H9 (cell line): ENCODE results near the gene GPC3. TPM values are rescaled to one million over a fixed set of nuclear protein-coding genes. Genes with fewer than 3 reads are reported as not detected.

Experiments used
- DNase-seq: peaks from one replicate; pipeline ENCODE4 v3.0.0-alpha.2; 2017
- H2AFZ ChIP-seq: one replicate; pipeline ENCODE4 v1.6.1; 2013; ENCODE audit warnings: mild to moderate bottlenecking, low read length, control low read depth, moderate library complexity
- H2AK5ac ChIP-seq: 2 replicates; pipeline ENCODE4 v1.6.1; 2013; ENCODE audit warnings: low read length, control low read depth, mixed read lengths; ENCODE audit not compliant: insufficient read length
- H2BK120ac ChIP-seq: one replicate; pipeline ENCODE4 v1.6.1; 2013; ENCODE audit warnings: low read depth, mild to moderate bottlenecking, low read length, control low read depth, inconsistent platforms; ENCODE audit not compliant: poor library complexity, severe bottlenecking
- H2BK12ac ChIP-seq: 2 replicates; pipeline ENCODE4 v1.6.1; 2013; ENCODE audit warnings: low read length, control low read depth, mixed read lengths, low read depth; ENCODE audit not compliant: insufficient read length
- H2BK15ac ChIP-seq: 2 replicates; pipeline ENCODE4 v1.6.1; 2013; ENCODE audit warnings: low read depth, low read length, control low read depth
- H2BK20ac ChIP-seq: one replicate; pipeline ENCODE4 v1.6.1; 2013; ENCODE audit warnings: low read depth, mild to moderate bottlenecking, low read length, control low read depth, inconsistent platforms; ENCODE audit not compliant: poor library complexity, severe bottlenecking
- H2BK5ac ChIP-seq: 2 replicates; pipeline ENCODE4 v1.6.1; 2013; ENCODE audit warnings: low read length, control low read depth, mixed read lengths; ENCODE audit not compliant: insufficient read length
- H3K14ac ChIP-seq: 2 replicates; pipeline ENCODE4 v1.6.1; 2013; ENCODE audit warnings: low read length, control low read depth; ENCODE audit not compliant: insufficient read depth
- H3K18ac ChIP-seq: 2 replicates; pipeline ENCODE4 v1.6.1; 2013; ENCODE audit warnings: low read depth, mild to moderate bottlenecking, mixed read lengths, low read length, control low read depth; ENCODE audit not compliant: insufficient read length
- H3K23ac ChIP-seq: 2 replicates; pipeline ENCODE4 v1.6.1; 2013; ENCODE audit warnings: low read length, control low read depth, mixed read lengths, low read depth; ENCODE audit not compliant: insufficient read length
- H3K23me2 ChIP-seq: 2 replicates; pipeline ENCODE4 v1.6.1; 2013; ENCODE audit warnings: low read depth, mild to moderate bottlenecking, mixed read lengths, low read length, control low read depth; ENCODE audit not compliant: insufficient read length, poor library complexity, severe bottlenecking
- H3K27ac ChIP-seq: 2 replicates; pipeline ENCODE4 v1.5.1; 2013; ENCODE audit warnings: low read length, control low read depth, mixed read lengths, low read depth; ENCODE audit not compliant: insufficient read length
- H3K27me3 ChIP-seq: 2 replicates; pipeline ENCODE4 v1.6.1; 2013; ENCODE audit warnings: low read length, control low read depth, inconsistent platforms; ENCODE audit not compliant: insufficient read depth
- H3K4ac ChIP-seq: 2 replicates; pipeline ENCODE4 v1.6.1; 2013; ENCODE audit warnings: low read depth, mild to moderate bottlenecking, control low read depth, inconsistent platforms, low read length, moderate library complexity
- H3K4me1 ChIP-seq: 2 replicates; pipeline ENCODE4 v1.6.1; 2013; ENCODE audit warnings: low read length, control low read depth, inconsistent platforms; ENCODE audit not compliant: insufficient read depth
- H3K4me2 ChIP-seq: 2 replicates; pipeline ENCODE4 v1.6.1; 2013; ENCODE audit warnings: low read length, control low read depth, mixed read lengths; ENCODE audit not compliant: insufficient read length, insufficient read depth
- H3K56ac ChIP-seq: 2 replicates; pipeline ENCODE4 v1.6.1; 2013; ENCODE audit warnings: low read depth, mild to moderate bottlenecking, mixed read lengths, low read length, control low read depth; ENCODE audit not compliant: insufficient read length
- H3K79me1 ChIP-seq: 2 replicates; pipeline ENCODE4 v1.6.1; 2013; ENCODE audit warnings: low read depth, mild to moderate bottlenecking, moderate library complexity, low read length, control low read depth, inconsistent platforms; ENCODE audit not compliant: insufficient read depth, poor library complexity, severe bottlenecking
- H3K79me2 ChIP-seq: 2 replicates; pipeline ENCODE4 v1.6.1; 2013; ENCODE audit warnings: low read length, control low read depth, inconsistent platforms; ENCODE audit not compliant: insufficient read depth
- H3K9ac ChIP-seq: 2 replicates; pipeline ENCODE4 v1.6.1; 2013; ENCODE audit warnings: low read length, control low read depth, mixed read lengths; ENCODE audit not compliant: insufficient read length; ENCODE audit errors: extremely low read depth
- H3K9me3 ChIP-seq: one replicate; pipeline ENCODE4 v1.6.1; 2013; ENCODE audit warnings: low read depth, low read length, inconsistent platforms; ENCODE audit not compliant: control insufficient read depth
- H3T11ph ChIP-seq: one replicate; pipeline ENCODE4 v1.6.1; 2013; ENCODE audit warnings: mild to moderate bottlenecking, low read length, control low read depth, inconsistent platforms
- H4K20me1 ChIP-seq: one replicate; pipeline ENCODE4 v1.6.1; 2013; ENCODE audit not compliant: control insufficient read depth, insufficient read length, insufficient read depth
- H4K5ac ChIP-seq: 2 replicates; pipeline ENCODE4 v1.6.1; 2013; ENCODE audit warnings: low read depth, mild to moderate bottlenecking, mixed read lengths, low read length, control low read depth; ENCODE audit not compliant: insufficient read length
- H4K8ac ChIP-seq: replicated peaks from 2 replicates; pipeline ENCODE4 v1.6.1; 2013; ENCODE audit warnings: low read length, control low read depth, mixed read lengths, low read depth; ENCODE audit not compliant: insufficient read length
- H4K91ac ChIP-seq: 2 replicates; pipeline ENCODE4 v1.6.1; 2013; ENCODE audit warnings: low read depth, mild to moderate bottlenecking, moderate library complexity, mixed read lengths, low read length, control low read depth; ENCODE audit not compliant: insufficient read length
- H3K27ac Mint-ChIP-seq, 3 experiments: 2 replicates in 2 of 3; 3 replicates in 1 of 3; pipeline ENCODE4 v1.8.0; 2020 to 2021; ENCODE audit warnings: mixed read lengths in 3 of 3, mild to moderate bottlenecking in 1 of 3, moderate library complexity in 1 of 3
- H3K27me3 Mint-ChIP-seq: 2 replicates; pipeline ENCODE4 v1.8.0; 2021; ENCODE audit warnings: low read depth, mild to moderate bottlenecking, moderate library complexity, mixed read lengths
- H3K36me3 Mint-ChIP-seq, 3 experiments: 2 replicates in 2 of 3; 3 replicates in 1 of 3; pipeline ENCODE4 v1.8.0; 2020 to 2021; ENCODE audit warnings: low read depth in 3 of 3, mixed read lengths in 3 of 3; ENCODE audit not compliant: insufficient read depth in 1 of 3
- H3K4me1 Mint-ChIP-seq, 2 experiments: 2 replicates each; pipeline ENCODE4 v1.8.0; 2020; ENCODE audit warnings: mixed read lengths in 2 of 2
- H3K4me3 Mint-ChIP-seq, 2 experiments: 2 replicates in 1 of 2; 3 replicates in 1 of 2; pipeline ENCODE4 v1.8.0; 2020 to 2021; ENCODE audit warnings: mild to moderate bottlenecking in 2 of 2, mixed read lengths in 2 of 2, moderate library complexity in 1 of 2
- H3K9me3 Mint-ChIP-seq, 2 experiments: 2 replicates in 1 of 2; 3 replicates in 1 of 2; pipeline ENCODE4 v1.8.0; 2020; ENCODE audit warnings: mild to moderate bottlenecking in 2 of 2, mixed read lengths in 2 of 2, moderate library complexity in 1 of 2
- CTCF ChIP-seq: fragments of 200-600 bp; sonication (generic); conservative IDR thresholded peaks from 3 replicates; pipeline ENCODE4 v1.8.0; 2021; ENCODE audit warnings: antibody characterized with exemption, mild to moderate bottlenecking
- WGBS: extraction: QIAGEN DNeasy Blood & Tissue Kit; methylation state at CpG from one replicate; pipeline ENCODE4 v1.1.7; 2013; ENCODE audit warnings: missing lambda C conversion rate, low lambda C conversion rate, mixed read lengths; ENCODE audit not compliant: insufficient read length; ENCODE audit errors: extremely low coverage; 5-methylcytosine and 5-hydroxymethylcytosine counted together
- total RNA-seq: library from RNA; stranded (reverse); gene quantifications from 2 replicates; pipeline ENCODE4 v1.2.1, GENCODE V29; 2021

Gene GPC3
- total RNA-seq, 1 experiment from 2014 or later: 108 TPM

- no peak overlapping the region for H4K91ac ChIP-seq
- no peaks in the 10 kb centered on the region for H3K9me3 ChIP-seq
- no peak overlapping the region for H3K9ac ChIP-seq
- no peak overlapping the region for H2AK5ac ChIP-seq
- peaks cover 19% of the 10 kb centered on the region for H3K23me2 ChIP-seq
- peaks cover 29% of the 10 kb centered on the region for H3K27me3 Mint-ChIP-seq
- H3T11ph ChIP-seq: no peak overlapping the region
- no peak overlapping the region for H3K18ac ChIP-seq
- TF ChIP-seq CTCF: no peak
- H4K8ac ChIP-seq: no peak overlapping the region
- H3K14ac ChIP-seq: no peak overlapping the region
- H3K4me1 ChIP-seq: peaks cover 14% of the 10 kb centered on the region; the same call in 1 of the 2 replicates
- no peak for DNase-seq
- H4K20me1 ChIP-seq: no peaks in the 10 kb centered on the region
- WGBS: no CpG with 5 or more reads among the region's 6 CpGs
- no peak overlapping the region for H3K27ac ChIP-seq
- peaks cover 10% of the 10 kb centered on the region; the same call in 1 of the 2 replicates for H3K27me3 ChIP-seq
- no peaks in the 10 kb centered on the region for H3K79me1 ChIP-seq
- H2BK120ac ChIP-seq: no peak overlapping the region
- H3K4me3 Mint-ChIP-seq: peak overlapping the region in 1 of 2 experiments; percentile 24; a peak in 1 of 5 replicates
- H3K79me2 ChIP-seq: no peaks in the 10 kb centered on the region
- no peak overlapping the region for H3K4ac ChIP-seq
- no peak overlapping the region for H3K56ac ChIP-seq
- H4K5ac ChIP-seq: no peak overlapping the region
- H3K23ac ChIP-seq: no peak overlapping the region
- no peaks in the 10 kb centered on the region for H3K36me3 Mint-ChIP-seq
- peak overlapping the region in 1 of 3 experiments; percentile 50; a peak in 1 of 7 replicates for H3K27ac Mint-ChIP-seq
- H3K4me1 Mint-ChIP-seq: peaks cover 52 to 56% of the 10 kb centered on the region in 2 experiments
- no peak overlapping the region for H3K4me2 ChIP-seq
- H2AFZ ChIP-seq: no peak overlapping the region
- no peak overlapping the region for H2BK12ac ChIP-seq
- no peak overlapping the region for H2BK20ac ChIP-seq
- H3K9me3 Mint-ChIP-seq: no peaks in the 10 kb centered on the region; a peak in 1 of 5 replicates
- H2BK5ac ChIP-seq: no peak overlapping the region
- no peak overlapping the region for H2BK15ac ChIP-seq
Observed at GRCh38 chrX:133987188-133987587, 1.8 kb upstream of the GPC3 start.
